Osteocyte (in vitro differentiated cells): Measurements from ENCODE around the gene SOX30. TPM values are rescaled to one million over a fixed set of nuclear protein-coding genes. Genes with fewer than 3 reads are reported as not detected.

Experiments
- DNase-seq: peaks from one replicate; pipeline ENCODE4 v3.0.0; 2021; ENCODE audit warnings: mixed read lengths; ENCODE audit not compliant: unreplicated experiment; ENCODE audit errors: extremely low spot score
- H3K27ac Mint-ChIP-seq: one replicate; pipeline ENCODE4 v1.8.0; 2021; ENCODE audit warnings: mild to moderate bottlenecking, mixed read lengths; ENCODE audit not compliant: unreplicated experiment
- H3K27me3 Mint-ChIP-seq: one replicate; pipeline ENCODE4 v1.8.0; 2021; ENCODE audit warnings: mixed read lengths; ENCODE audit not compliant: unreplicated experiment
- H3K36me3 Mint-ChIP-seq: one replicate; pipeline ENCODE4 v1.8.0; 2021; ENCODE audit warnings: mixed read lengths; ENCODE audit not compliant: unreplicated experiment
- H3K4me1 Mint-ChIP-seq: one replicate; pipeline ENCODE4 v1.8.0; 2021; ENCODE audit warnings: mixed read lengths; ENCODE audit not compliant: unreplicated experiment
- H3K4me3 Mint-ChIP-seq: one replicate; pipeline ENCODE4 v1.8.0; 2021; ENCODE audit warnings: mild to moderate bottlenecking, moderate library complexity, mixed read lengths; ENCODE audit not compliant: unreplicated experiment
- H3K9me3 Mint-ChIP-seq: one replicate; pipeline ENCODE4 v1.8.0; 2021; ENCODE audit warnings: mixed read lengths; ENCODE audit not compliant: unreplicated experiment
- total RNA-seq: library from RNA; stranded (reverse); gene quantifications from 2 replicates; pipeline ENCODE4 v1.2.1, GENCODE V29; 2021
- TF ChIP-seq, protein P1 (sequence below): fragments of 200-600 bp; sonication (generic); IDR thresholded peaks from 2 replicates; pipeline ENCODE4 v1.5.0; 2021; ENCODE audit warnings: antibody characterized with exemption, mild to moderate bottlenecking, moderate library complexity

The SOX30 gene
- total RNA-seq, 1 donor from 2014 or later = not detected

DNA sequence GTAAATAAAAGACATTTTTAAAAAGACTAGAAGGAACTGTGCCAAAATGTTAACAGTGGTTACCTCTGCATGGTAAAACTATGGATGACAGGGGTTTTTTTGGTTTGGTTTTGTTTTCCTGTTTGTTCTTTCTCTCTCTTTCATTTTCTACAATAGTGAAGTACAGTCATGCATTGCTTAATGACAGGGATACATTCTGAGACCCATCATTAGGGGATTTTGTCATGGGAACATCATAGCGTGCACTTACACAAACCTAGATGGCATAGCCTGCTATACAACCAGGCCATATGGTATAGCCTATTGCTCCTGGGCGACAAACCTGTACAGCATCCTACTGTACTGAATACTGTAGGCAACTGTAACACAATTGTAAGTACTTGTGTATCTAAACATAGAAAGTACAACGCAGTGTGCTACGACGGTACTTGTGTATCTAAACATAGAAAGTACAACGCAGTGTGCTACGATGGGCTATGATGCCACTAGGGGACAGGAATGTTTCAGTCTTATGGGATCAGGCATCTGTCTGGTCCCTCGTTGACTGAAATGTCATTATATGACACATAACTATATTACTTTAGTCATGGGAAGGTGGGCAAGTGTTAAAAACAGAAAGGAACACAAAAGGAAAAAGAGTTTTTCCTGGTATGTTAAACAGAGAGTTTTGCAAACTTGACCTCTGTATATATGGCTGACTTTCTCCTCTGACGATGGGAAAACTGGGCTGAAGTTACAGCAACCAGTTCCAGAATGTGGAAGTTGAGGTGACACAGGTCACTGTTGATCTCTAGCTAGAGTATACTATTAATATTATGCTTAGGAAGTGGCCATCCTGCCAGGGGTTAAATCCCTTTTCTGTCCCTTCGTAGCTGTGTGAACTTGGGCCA is 69.3 kb downstream of the SOX30 start:
- Mint-ChIP-seq H3K4me3 (no peak overlapping the region), H3K27ac (peak overlapping the region; percentile 9), H3K9me3 (no peaks in the 10 kb centered on the region), H3K27me3 (no peaks in the 10 kb centered on the region), H3K36me3 (no peaks in the 10 kb centered on the region), H3K4me1 (peaks cover 17% of the 10 kb centered on the region)
- DNase-seq = no peak
- TF ChIP-seq, protein P1, sequence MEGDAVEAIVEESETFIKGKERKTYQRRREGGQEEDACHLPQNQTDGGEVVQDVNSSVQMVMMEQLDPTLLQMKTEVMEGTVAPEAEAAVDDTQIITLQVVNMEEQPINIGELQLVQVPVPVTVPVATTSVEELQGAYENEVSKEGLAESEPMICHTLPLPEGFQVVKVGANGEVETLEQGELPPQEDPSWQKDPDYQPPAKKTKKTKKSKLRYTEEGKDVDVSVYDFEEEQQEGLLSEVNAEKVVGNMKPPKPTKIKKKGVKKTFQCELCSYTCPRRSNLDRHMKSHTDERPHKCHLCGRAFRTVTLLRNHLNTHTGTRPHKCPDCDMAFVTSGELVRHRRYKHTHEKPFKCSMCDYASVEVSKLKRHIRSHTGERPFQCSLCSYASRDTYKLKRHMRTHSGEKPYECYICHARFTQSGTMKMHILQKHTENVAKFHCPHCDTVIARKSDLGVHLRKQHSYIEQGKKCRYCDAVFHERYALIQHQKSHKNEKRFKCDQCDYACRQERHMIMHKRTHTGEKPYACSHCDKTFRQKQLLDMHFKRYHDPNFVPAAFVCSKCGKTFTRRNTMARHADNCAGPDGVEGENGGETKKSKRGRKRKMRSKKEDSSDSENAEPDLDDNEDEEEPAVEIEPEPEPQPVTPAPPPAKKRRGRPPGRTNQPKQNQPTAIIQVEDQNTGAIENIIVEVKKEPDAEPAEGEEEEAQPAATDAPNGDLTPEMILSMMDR = no peak

DNA sequence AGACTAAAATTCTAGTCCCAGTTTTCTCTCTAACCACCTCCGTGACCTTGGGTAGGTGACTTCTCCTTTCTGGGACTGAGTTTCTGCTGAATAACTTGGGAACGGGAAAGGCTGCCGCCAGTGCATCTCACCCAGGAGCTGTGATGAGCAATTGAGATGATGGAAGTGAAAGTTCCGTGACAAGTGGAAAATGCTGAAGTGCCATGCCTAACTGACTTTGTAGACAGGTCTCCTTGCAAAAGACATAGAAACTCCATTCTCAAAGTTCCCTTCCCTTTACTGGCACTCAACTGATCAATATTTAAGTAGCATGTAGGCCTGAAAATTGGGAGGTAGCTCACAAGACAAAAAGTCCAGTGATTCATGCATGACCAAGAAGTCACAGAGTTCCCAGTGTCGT is 70.3 kb downstream of the SOX30 start:
- Mint-ChIP-seq H3K4me3 (no peak overlapping the region), H3K9me3 (no peaks in the 10 kb centered on the region), H3K4me1 (peaks cover 18% of the 10 kb centered on the region), H3K36me3 (no peaks in the 10 kb centered on the region), H3K27ac (peak overlapping the region; percentile 3), H3K27me3 (no peaks in the 10 kb centered on the region)
- TF ChIP-seq, protein P1 = no peak
- DNase-seq = no peak

DNA sequence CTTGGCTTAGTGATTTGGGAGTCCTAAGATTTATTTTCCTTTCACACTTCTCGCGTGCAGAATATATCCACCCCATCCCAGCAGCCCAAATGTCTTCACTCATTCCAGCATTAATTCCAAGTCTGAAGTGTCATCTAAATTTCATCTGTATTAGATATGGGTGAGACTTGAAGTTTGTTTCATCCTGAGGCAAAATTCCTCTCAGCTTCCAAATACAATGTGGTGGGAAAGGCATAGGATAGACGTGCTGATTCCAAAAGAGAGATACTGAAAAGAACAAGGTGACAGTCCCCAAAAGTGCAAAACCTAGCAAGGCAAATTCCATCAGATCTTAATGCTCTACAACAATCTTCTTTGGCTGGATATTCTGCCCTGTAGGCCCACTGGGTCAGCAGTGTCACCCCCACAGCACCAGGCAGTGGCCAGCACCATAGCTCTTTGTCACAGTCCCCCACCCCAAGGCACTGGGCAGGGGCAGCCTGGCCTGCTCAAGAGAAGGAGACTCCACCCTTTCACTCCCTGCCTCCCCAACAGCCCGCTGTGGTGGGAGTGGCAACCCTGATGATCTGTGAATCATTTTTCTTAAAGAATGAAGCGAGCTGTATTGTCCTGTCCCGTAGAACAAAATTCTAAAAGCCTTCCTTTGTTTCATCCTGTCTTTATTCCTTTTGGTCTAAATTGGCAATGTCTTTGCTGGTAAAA is 74.0 kb downstream of the SOX30 start:
- Mint-ChIP-seq H3K27me3 (no peaks in the 10 kb centered on the region), H3K9me3 (no peaks in the 10 kb centered on the region), H3K4me1 (peaks cover 38% of the 10 kb centered on the region), H3K27ac (no peak overlapping the region), H3K4me3 (no peak overlapping the region), H3K36me3 (no peaks in the 10 kb centered on the region)
- TF ChIP-seq, protein P1 = no peak
- DNase-seq = no peak

DNA sequence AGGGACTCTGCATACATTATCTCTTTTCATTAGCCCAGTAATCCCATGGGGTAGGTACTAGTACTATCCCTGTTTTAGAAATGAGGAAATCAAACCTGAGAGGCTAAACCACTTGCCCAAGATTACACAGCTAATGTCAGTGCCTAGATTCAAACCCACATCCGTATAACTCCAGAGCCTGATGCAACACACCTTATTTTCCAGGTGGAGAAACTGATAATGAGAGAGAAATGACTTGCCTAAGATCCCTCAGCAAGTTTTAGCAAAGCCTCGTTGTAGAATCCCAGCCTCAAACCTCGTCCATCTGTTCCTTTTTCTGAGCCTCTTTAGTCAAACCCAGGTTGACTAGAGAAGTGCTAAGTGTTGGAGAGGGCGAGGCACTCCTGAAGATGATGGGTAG is 75.6 kb downstream of the SOX30 start:
- Mint-ChIP-seq H3K4me1 (peaks cover 40% of the 10 kb centered on the region), H3K4me3 (no peak overlapping the region), H3K36me3 (no peaks in the 10 kb centered on the region), H3K27ac (no peak overlapping the region), H3K27me3 (no peaks in the 10 kb centered on the region), H3K9me3 (no peaks in the 10 kb centered on the region)
- TF ChIP-seq, protein P1 = no peak
- no peak for DNase-seq

Other genes with a start within 250 kb of the SOX30 start
- 2.3 and 2.4 TPM in 2 replicates for gene NIPAL4, start 192.2 kb downstream of the SOX30 start, total RNA-seq
- 62.2 and 64.5 TPM in 2 replicates for gene ADAM19, start 76.7 kb downstream of the SOX30 start, total RNA-seq
- gene C5orf52, start 19.1 kb upstream of the SOX30 start, total RNA-seq = not detected in 2 replicates
- 14.6 and 15.6 TPM in 2 replicates for gene THG1L, start 79.0 kb upstream of the SOX30 start, total RNA-seq
- gene LSM11, start 91.3 kb upstream of the SOX30 start, total RNA-seq = 7.2 TPM in 2 replicates
- 62.2 and 62.3 TPM in 2 replicates for gene CLINT1, start 206.7 kb upstream of the SOX30 start, total RNA-seq